ENCODE data around the gene AP1M2. TPM values are rescaled to one million over a fixed set of nuclear protein-coding genes. Genes with fewer than 3 reads are reported as not detected.

The AP1M2 gene
- total and polyA plus RNA-seq, 5 donors from 2014 or later = not detected

DNA sequence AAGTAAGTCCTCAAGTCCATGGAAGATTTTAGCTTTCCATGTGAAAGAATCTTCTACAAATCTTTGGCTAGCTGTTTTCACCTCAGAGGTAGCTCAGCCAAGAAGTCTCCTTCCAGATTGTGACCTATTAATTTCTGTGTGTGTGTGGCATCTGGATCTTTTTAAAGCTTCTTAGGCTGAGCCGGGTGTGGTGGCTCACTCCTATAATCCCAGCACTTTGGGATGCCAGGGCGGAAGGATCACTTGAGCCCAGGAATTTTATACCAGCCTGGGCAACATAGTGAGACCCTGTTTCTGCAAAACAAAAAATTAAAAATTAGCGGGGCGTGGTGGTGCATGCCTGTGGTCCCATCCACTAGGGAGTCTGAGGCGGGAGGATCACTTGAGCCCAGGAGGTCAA, 24.8 kb upstream of the AP1M2 start:
- peak overlapping the region in 1 of 3 donors; percentile 55 for H3K27ac Mint-ChIP-seq
- H3K4me3 ChIP-seq (ENCODE audit: low read depth, low read length) = no peak overlapping the region
- ATAC-seq (ENCODE audit: low read depth in 2 of 2) = no peak

DNA sequence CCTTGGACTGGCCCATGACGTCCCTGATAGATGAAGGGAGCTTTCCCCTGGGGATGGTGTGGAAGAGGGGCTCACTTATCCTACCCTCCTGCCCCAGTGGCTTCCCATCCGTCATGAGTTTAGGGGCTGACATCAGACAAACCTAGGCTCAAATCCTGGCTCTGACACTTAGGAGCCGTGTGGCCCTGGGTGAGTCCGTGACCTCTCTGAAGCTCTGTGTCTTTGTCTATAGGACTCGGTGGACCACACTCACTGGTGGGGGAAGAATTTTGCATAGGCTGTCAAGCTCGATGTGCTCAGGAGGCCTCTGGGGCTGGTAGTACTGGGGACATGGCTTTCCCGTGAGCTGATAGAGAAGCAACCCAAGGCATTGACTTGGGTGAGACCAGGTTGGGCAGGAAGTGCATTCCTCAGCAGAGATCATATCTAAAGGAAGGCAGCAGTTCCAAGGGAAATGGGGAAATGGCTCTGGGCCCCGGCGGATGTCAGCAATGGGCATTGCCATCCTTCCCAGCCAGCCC, 17.4 kb upstream of the AP1M2 start:
- H3K4me3 Mint-ChIP-seq = peak overlapping the region; percentile 98 to 100 (median 100)
- ATAC-seq (ENCODE audit: low read depth in 2 of 2) = no peak
- H3K4me1 ChIP-seq (ENCODE audit: control insufficient read depth, insufficient read depth, low read length, poor library complexity, severe bottlenecking) = peaks cover 48% of the 10 kb centered on the region

More for the DNA sequence above, 24.8 kb upstream of the AP1M2 start:
- peaks cover 0 to 62% (median 15%) of the 10 kb centered on the region in 4 donors for H3K4me1 Mint-ChIP-seq
- H3K9me3 Mint-ChIP-seq = no peaks in the 10 kb centered on the region
- Histone ChIP-seq H3K27me3 (ENCODE audit: control insufficient read depth, insufficient read depth, low read length) (no peaks in the 10 kb centered on the region), H3K4me1 (ENCODE audit: control insufficient read depth, insufficient read depth, low read length, poor library complexity, severe bottlenecking) (peaks cover 29% of the 10 kb centered on the region), H3K36me3 (ENCODE audit: control insufficient read depth, insufficient read depth, low read length) (peaks cover 8% of the 10 kb centered on the region), H3K9me3 (ENCODE audit: control insufficient read depth in 2 of 2, low read length in 2 of 2) (no peaks in the 10 kb centered on the region), H3K27ac (ENCODE audit: insufficient read depth, low read length, poor library complexity, severe bottlenecking) (no peak overlapping the region)
- no peaks in the 10 kb centered on the region for H3K27me3 Mint-ChIP-seq
- H3K4me3 Mint-ChIP-seq = peak overlapping the region in 1 of 4 donors; percentile 50
- no peak for DNase-seq
- peaks cover 10% of the 10 kb centered on the region for H3K36me3 Mint-ChIP-seq

DNA sequence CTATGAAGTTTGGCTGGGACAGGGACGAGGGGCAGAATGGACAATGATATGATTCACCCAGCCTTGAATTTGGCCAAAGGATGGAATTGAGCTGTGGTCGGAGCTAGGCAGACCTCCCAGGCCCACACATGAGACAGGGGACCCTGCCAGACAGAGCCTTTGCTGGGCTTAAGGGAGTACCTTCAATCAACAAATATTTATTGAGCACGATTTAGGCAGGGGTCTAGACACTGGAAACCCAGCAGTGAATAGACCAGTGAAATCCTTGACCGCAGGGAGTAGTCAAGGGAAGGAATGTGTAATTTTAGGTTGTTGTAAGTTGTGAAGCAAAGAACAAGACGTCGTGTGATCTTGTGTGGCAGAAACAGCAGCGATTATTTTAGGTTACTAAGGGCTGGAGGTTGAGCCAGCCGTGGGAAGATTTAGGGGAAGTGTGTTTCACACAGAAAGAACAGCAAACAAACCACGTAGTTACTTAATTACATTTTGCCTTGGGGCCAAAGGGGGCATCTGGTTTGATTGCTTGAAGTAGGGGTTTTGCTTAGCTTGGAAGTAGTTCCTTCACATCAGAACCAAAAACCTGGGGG, 16.9 kb upstream of the AP1M2 start:
- Histone ChIP-seq H3K27ac (ENCODE audit: insufficient read depth, low read length, poor library complexity, severe bottlenecking) (peak overlapping the region; percentile 98), H3K9me3 (ENCODE audit: control insufficient read depth in 2 of 2, low read length in 2 of 2) (no peaks in the 10 kb centered on the region), H3K27me3 (ENCODE audit: control insufficient read depth, insufficient read depth, low read length) (peaks cover 2% of the 10 kb centered on the region), H3K4me3 (ENCODE audit: low read depth, low read length) (peak overlapping the region; percentile 83), H3K4me1 (ENCODE audit: control insufficient read depth, insufficient read depth, low read length, poor library complexity, severe bottlenecking) (peaks cover 48% of the 10 kb centered on the region), H3K36me3 (ENCODE audit: control insufficient read depth, insufficient read depth, low read length) (no peaks in the 10 kb centered on the region)
- DNase-seq (peak; percentile 10 to 73 (median 69)), ATAC-seq (ENCODE audit: low read depth in 2 of 2) (peak; percentile 10 to 11)
- Mint-ChIP-seq H3K27me3 (peaks cover 13% of the 10 kb centered on the region), H3K4me3 (peak overlapping the region; percentile 98 to 100 (median 100)), H3K4me1 (peaks cover 0 to 51% (median 32%) of the 10 kb centered on the region in 4 donors), H3K27ac (peak overlapping the region; percentile 96 to 100 (median 100)), H3K9me3 (peaks cover 0 to 2% (median 0%) of the 10 kb centered on the region in 7 donors), H3K36me3 (peaks cover 11% of the 10 kb centered on the region)

More for the DNA sequence above, 17.4 kb upstream of the AP1M2 start:
- H3K4me1 Mint-ChIP-seq = peaks cover 0 to 52% (median 32%) of the 10 kb centered on the region in 4 donors
- H3K9me3 Mint-ChIP-seq = peaks cover 0 to 2% (median 0%) of the 10 kb centered on the region in 7 donors
- Histone ChIP-seq H3K36me3 (ENCODE audit: control insufficient read depth, insufficient read depth, low read length) (no peaks in the 10 kb centered on the region), H3K27ac (ENCODE audit: insufficient read depth, low read length, poor library complexity, severe bottlenecking) (peak overlapping the region; percentile 98), H3K9me3 (ENCODE audit: control insufficient read depth in 2 of 2, low read length in 2 of 2) (no peaks in the 10 kb centered on the region), H3K4me3 (ENCODE audit: low read depth, low read length) (peak overlapping the region; percentile 83), H3K27me3 (ENCODE audit: control insufficient read depth, insufficient read depth, low read length) (peaks cover 2% of the 10 kb centered on the region)
- peaks cover 11% of the 10 kb centered on the region for H3K36me3 Mint-ChIP-seq
- H3K27ac Mint-ChIP-seq = peak overlapping the region; percentile 96 to 100 (median 100)
- DNase-seq = peak in 1 of 3 donors; percentile 55
- H3K27me3 Mint-ChIP-seq = peaks cover 11% of the 10 kb centered on the region

DNA sequence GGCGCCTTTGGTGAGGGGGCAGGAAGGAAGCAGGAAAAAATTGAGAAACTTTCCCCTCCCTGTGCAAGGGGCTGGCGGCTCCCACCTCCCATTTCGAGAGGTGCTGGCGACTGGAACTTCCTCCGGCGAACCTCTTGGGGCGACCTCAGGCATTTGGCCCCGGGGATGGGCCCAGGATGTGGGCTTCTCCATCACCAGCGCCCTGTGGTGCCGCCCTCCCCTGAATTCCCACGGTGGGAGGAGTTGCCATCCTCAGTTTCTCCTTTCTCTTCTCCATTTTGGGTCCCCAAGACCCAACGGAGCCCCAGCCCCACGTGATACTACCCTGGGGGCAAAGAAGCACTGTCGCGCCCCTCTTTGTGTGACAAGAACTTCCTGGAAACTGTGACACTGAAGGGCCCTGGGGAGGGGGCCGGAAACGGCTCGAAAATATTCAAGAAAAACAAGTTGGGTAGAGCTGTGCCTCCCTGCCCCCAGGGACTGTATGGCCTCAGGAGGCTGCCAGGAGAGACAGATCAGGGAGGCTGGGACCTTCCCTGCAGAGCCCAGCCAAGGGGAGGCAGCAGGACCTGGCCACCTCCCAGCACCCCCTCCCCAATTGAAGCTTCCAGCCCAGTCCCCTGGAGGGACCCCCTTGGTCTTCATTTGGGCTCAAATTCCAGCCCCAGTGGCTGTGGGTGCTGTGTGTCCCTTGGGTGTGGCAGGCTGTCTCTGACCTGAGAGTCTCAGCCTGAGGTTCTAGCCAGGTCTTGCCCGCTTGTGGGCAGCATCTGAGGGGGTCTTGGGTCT, 16.2 kb upstream of the AP1M2 start:
- no peaks in the 10 kb centered on the region for H3K9me3 ChIP-seq (ENCODE audit: control insufficient read depth in 2 of 2, low read length in 2 of 2)
- no peaks in the 10 kb centered on the region for H3K36me3 ChIP-seq (ENCODE audit: control insufficient read depth, insufficient read depth, low read length)
- H3K27me3 ChIP-seq (ENCODE audit: control insufficient read depth, insufficient read depth, low read length) = peaks cover 2% of the 10 kb centered on the region
- H3K4me1 Mint-ChIP-seq = peaks cover 0 to 51% (median 30%) of the 10 kb centered on the region in 4 donors
- peaks cover 48% of the 10 kb centered on the region for H3K4me1 ChIP-seq (ENCODE audit: control insufficient read depth, insufficient read depth, low read length, poor library complexity, severe bottlenecking)
- ATAC-seq (ENCODE audit: low read depth in 2 of 2) (peak; percentile 72 to 73), DNase-seq (peak; percentile 72 to 97 (median 88))
- H3K4me3 Mint-ChIP-seq = peak overlapping the region; percentile 98 to 100 (median 100)
- peaks cover 17% of the 10 kb centered on the region for H3K27me3 Mint-ChIP-seq
- peak overlapping the region; percentile 83 for H3K4me3 ChIP-seq (ENCODE audit: low read depth, low read length)
- H3K9me3 Mint-ChIP-seq = peaks cover 0 to 2% (median 0%) of the 10 kb centered on the region in 7 donors
- peak overlapping the region; percentile 96 to 100 (median 100) for H3K27ac Mint-ChIP-seq
- peaks cover 11% of the 10 kb centered on the region for H3K36me3 Mint-ChIP-seq
- peak overlapping the region; percentile 98 for H3K27ac ChIP-seq (ENCODE audit: insufficient read depth, low read length, poor library complexity, severe bottlenecking)

DNA sequence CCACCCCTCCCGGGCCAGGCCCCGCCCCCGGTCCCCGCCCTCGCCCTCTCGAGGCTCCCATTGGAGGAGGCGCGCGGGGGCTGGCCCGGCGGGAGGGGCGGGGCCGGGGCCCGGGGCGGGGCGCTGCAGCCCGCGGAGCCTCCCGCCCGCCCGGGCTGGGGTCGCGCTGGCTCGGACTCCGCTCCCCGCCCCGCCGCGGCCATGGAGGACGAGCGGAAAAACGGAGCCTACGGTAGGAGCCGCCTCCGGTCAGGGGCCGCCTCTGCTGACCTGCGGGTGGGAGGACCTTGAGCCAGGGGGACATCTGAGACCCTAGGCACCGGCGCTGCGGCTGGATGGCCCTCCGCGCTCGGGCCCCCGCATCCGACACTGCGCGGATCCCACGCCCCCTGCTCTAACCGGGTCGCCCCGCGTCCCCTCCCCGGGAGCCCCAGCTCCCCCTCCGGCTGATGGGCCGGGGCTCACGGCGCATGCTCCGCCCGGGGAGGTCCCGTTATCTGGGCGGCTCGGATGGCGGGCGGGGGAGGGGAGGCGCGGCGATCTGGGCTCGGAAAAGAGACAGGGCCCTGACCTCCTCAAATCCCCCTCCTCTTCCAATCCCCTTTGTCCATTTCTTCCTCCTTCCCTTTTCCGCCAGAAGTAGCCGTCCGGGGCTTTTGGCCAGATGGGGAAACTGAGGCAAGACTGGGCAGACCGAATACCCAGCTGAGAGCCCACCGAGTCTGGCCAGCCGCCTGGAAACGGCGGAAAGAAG, 15.4 kb upstream of the AP1M2 start:
- ATAC-seq (ENCODE audit: low read depth in 2 of 2) (peak; percentile 80 to 83), DNase-seq (peak; percentile 81 to 87 (median 85))
- Mint-ChIP-seq H3K27me3 (peaks cover 17% of the 10 kb centered on the region), H3K27ac (peak overlapping the region; percentile 96 to 100 (median 100)), H3K4me3 (peak overlapping the region; percentile 98 to 100 (median 100)), H3K4me1 (peaks cover 0 to 51% (median 28%) of the 10 kb centered on the region in 4 donors), H3K36me3 (peaks cover 11% of the 10 kb centered on the region), H3K9me3 (peaks cover 0 to 2% (median 0%) of the 10 kb centered on the region in 7 donors)
- Histone ChIP-seq H3K4me3 (ENCODE audit: low read depth, low read length) (peak overlapping the region; percentile 83), H3K27me3 (ENCODE audit: control insufficient read depth, insufficient read depth, low read length) (peaks cover 2% of the 10 kb centered on the region), H3K36me3 (ENCODE audit: control insufficient read depth, insufficient read depth, low read length) (no peaks in the 10 kb centered on the region), H3K9me3 (ENCODE audit: control insufficient read depth in 2 of 2, low read length in 2 of 2) (no peaks in the 10 kb centered on the region), H3K27ac (ENCODE audit: insufficient read depth, low read length, poor library complexity, severe bottlenecking) (peak overlapping the region; percentile 98), H3K4me1 (ENCODE audit: control insufficient read depth, insufficient read depth, low read length, poor library complexity, severe bottlenecking) (peaks cover 45% of the 10 kb centered on the region)

DNA sequence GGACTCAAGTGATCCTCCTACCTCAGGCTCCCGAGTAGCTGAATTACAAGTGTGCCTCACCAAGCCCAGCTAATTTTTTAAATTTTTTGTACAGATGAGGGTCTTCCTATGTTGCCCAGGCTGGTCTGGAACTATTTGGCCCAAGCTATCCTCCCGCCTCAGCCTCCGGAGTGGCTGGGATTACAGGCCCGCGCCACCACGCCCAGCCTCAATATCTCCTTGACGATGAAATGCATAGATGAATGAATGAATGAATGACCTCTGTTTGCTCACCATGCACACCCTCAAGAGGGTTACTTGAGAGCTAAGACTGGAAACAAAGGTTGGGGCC, 14.9 kb upstream of the AP1M2 start:
- H3K27ac Mint-ChIP-seq = peak overlapping the region; percentile 54 to 93 (median 83)
- Histone ChIP-seq H3K4me3 (ENCODE audit: low read depth, low read length) (no peak overlapping the region), H3K27me3 (ENCODE audit: control insufficient read depth, insufficient read depth, low read length) (peaks cover 2% of the 10 kb centered on the region), H3K36me3 (ENCODE audit: control insufficient read depth, insufficient read depth, low read length) (no peaks in the 10 kb centered on the region), H3K27ac (ENCODE audit: insufficient read depth, low read length, poor library complexity, severe bottlenecking) (no peak overlapping the region), H3K4me1 (ENCODE audit: control insufficient read depth, insufficient read depth, low read length, poor library complexity, severe bottlenecking) (peaks cover 42% of the 10 kb centered on the region), H3K9me3 (ENCODE audit: control insufficient read depth in 2 of 2, low read length in 2 of 2) (no peaks in the 10 kb centered on the region)
- ATAC-seq (ENCODE audit: low read depth in 2 of 2) (no peak), DNase-seq (no peak)
- peak overlapping the region; percentile 59 to 83 (median 77) for H3K4me3 Mint-ChIP-seq
- H3K4me1 Mint-ChIP-seq = peaks cover 0 to 46% (median 27%) of the 10 kb centered on the region in 4 donors
- peaks cover 17% of the 10 kb centered on the region for H3K27me3 Mint-ChIP-seq
- peaks cover 8% of the 10 kb centered on the region for H3K36me3 Mint-ChIP-seq
- peaks cover 0 to 2% (median 0%) of the 10 kb centered on the region in 7 donors for H3K9me3 Mint-ChIP-seq

DNA sequence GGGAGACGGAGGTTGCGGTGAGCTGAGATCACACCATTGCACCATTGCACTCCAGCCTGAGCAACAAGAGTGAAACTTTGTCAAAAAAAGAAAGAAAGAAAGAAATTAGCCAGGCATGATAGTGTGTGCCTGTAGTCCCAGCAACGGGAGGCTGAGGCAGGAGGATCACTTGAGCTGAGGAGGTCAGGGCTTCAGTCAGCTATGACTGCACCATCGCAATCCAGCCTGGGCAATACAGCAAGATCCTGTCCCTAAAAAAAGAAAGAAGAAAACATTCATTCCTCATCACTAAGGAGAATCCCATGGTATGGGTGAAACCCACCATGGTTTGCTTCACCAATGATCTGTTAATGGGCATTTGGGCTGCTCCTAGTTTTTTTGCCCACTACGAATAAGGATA, 13.0 kb upstream of the AP1M2 start:
- H3K9me3 ChIP-seq (ENCODE audit: control insufficient read depth in 2 of 2, low read length in 2 of 2) = no peaks in the 10 kb centered on the region
- H3K9me3 Mint-ChIP-seq = peaks cover 0 to 2% (median 0%) of the 10 kb centered on the region in 7 donors
- H3K36me3 Mint-ChIP-seq = peaks cover 8% of the 10 kb centered on the region
- H3K4me1 ChIP-seq (ENCODE audit: control insufficient read depth, insufficient read depth, low read length, poor library complexity, severe bottlenecking) = peaks cover 44% of the 10 kb centered on the region
- peaks cover 17% of the 10 kb centered on the region for H3K27me3 Mint-ChIP-seq
- no peak overlapping the region for H3K27ac ChIP-seq (ENCODE audit: insufficient read depth, low read length, poor library complexity, severe bottlenecking)
- no peak for ATAC-seq (ENCODE audit: low read depth in 2 of 2)
- H3K4me3 Mint-ChIP-seq = peak overlapping the region; percentile 59 to 83 (median 70)
- DNase-seq = no peak
- no peaks in the 10 kb centered on the region for H3K36me3 ChIP-seq (ENCODE audit: control insufficient read depth, insufficient read depth, low read length)
- H3K27ac Mint-ChIP-seq = no peak overlapping the region
- peaks cover 6 to 45% (median 29%) of the 10 kb centered on the region in 4 donors for H3K4me1 Mint-ChIP-seq
- no peak overlapping the region for H3K4me3 ChIP-seq (ENCODE audit: low read depth, low read length)
- H3K27me3 ChIP-seq (ENCODE audit: control insufficient read depth, insufficient read depth, low read length) = peaks cover 2% of the 10 kb centered on the region
